Stimulated activated CD8-positive, alpha-beta memory T cell treated with anti-CD3 and anti-CD28 coated beads, Interleukin-15, amount 100 ng/mL, for 1 hour (primary cell): ENCODE data around the gene ZMYND11.

Experiments
- DNase-seq: peaks from one replicate; pipeline ENCODE4 v3.0.0-alpha.2; 2020; ENCODE audit warnings: low read depth

ZMYND11 gene

DNA sequence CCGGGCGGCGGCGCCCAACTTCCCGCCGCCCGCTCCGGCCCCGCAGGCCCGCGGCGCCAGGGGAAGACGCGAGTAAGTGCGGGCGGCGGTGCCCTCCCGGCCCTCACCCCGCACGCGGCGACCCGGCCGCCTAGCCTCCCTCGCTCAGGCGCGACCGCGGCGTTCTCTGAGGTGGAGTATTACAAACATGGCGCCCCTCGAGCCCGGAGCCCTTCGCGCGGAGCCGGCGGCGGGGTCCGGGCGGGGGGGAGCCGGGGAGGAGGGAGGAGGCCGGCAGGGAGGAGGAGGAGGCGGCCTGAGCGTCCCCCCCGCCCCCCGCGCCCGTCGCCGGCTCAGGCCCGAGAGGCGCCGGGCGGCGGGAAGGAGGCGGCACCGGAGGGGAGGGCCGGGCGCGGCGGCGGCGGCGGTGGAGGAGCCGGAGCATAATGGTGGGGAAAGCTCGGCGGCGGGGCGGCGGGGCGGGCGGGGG is at the start of gene ZMYND11:
Gene ZMYND11, plus strand, starts transcription at position 324 of the 469 bp plus-strand sequence. CDS start 44,558 bp downstream, outside the sequence.
- peak; percentile 26 for DNase-seq

DNA sequence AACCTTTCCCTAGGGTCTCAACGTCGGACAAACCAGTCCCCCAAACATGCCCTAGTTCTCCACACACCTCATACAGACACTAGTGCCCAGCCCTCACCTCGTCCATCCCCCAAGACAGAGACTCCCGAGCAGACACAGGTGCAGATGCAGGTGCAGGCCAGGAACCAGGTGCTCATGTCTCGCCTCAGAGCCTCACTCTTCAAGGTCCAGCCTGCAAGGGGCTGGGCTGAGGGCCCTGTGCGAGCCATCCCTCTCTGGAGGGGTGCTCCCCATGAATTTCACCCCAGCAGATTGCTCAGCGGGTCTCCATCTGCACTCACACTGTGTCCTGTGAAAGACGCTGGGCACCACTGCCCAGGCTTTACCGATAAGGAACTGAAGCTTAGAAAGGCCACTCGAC is 49.2 kb upstream of the ZMYND11 start:
- DNase-seq: no peak

DNA sequence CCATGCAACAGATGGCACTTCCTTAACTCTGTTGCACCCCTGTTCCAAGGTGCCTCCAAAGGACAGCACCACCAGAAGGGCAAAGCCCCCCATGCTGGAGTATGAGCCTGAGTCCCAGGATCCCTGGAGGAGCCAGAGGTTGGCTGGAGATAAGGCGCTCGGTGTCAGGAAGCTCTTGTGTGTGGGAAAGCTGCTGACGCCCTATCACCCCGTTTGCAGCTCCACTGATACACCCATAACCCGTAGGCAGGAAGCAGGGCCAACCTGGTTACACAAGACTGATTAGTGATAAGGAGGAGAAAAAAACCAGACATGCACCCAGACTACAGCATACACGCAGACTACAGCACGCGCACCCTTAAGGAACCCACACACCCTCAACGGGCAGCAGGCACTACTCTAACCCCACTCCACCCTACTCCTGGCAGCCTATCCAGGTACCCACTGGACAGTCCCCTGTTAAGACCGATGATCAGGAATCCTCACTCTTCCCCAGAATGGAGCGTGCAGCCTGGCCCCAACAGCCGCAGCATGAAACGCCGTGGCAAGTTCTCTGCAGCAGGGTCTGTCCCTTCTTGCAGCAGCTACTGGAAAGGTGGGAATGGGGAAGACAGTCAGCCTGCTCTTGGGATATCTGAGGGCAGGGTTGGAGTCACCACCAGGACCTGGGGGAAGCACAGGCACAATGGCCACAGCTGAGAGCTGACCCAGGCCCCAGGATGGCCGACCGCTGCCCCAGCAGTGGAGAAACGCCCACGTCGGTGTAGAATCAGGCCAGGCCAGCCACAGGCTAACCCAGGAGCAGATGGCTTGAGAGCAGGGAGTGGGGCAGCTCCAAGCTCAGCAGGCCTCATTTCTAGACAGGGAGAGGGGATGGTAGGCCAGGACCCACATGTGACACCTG is 47.8 kb upstream of the ZMYND11 start:
- DNase-seq: no peak

DNA sequence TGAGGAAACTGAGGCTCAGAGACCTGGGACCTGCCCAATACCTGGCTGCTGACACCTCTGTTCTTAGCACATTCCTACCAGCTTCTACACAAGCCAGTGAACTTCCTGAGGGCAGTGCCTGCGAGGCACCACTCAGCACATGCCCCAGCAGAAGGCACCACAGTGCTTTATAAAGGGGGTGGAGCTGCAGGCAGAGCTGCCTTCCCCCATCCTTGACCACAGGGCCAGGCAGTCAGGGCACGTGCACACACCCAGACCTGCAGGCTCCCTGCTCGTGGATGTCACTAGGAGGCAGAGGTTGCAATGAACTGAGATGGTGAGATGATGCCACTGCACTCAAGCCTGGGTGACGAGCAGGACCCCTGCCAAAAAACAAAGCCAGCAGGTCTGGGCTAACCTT is 47.0 kb upstream of the ZMYND11 start:
- no peak for DNase-seq

DNA sequence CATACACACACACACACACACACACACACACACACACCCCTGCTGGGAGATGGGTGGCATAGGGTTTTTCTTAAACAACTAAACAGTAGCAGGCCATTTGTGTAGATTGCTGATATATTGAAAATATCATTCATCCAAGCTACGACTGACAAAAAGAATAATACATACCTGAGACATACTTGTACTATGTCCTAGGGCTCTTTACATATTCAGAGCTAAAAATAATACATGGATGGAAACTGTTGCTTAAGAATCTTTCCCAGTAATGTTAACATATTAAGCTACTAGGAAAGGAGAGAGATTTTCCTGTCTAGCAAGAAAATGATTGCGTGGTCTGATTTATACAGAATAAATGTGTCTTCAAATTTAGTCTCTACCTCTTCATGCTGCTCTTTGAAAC is 46.0 kb upstream of the ZMYND11 start:
- no peak for DNase-seq

DNA sequence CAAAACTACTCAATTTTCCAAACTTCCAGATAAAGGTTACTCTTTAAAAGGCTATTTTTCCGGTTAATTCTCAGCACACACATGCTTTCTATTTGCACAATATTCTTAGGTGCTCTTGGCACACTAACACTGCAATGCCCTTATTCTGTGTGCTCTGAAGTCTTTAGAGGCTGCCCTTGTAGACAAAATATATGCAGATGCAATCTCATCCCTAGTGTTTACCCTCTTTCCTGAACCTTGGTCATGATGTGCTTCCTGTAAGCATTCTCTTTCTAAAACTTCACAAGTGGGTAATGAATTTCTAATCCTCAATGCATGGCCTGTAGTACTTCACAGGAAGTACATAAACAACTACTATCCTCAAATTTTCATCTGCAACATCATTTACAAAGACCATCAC is 45.1 kb upstream of the ZMYND11 start:
- no peak for DNase-seq

DNA sequence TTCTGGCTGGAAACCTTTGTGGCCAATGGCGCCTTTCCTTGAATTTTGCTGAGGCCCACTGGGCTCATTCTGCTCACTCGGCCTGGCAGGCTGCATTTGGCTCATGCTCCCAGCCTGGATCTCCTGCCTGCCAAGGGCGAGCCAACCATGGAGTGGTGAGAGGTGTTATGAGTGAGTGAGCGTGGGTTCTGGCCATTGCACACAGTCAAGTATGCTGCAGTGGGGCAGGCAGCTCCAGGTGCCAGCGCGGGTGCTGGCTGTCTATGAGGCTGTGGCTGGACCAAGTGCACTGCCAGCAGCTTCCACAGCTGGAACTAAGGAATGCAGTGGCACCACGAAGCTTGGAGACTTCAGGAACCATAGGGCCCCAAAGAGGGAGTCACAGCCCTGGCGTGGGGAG is 43.9 kb upstream of the ZMYND11 start:
- DNase-seq: no peak

DNA sequence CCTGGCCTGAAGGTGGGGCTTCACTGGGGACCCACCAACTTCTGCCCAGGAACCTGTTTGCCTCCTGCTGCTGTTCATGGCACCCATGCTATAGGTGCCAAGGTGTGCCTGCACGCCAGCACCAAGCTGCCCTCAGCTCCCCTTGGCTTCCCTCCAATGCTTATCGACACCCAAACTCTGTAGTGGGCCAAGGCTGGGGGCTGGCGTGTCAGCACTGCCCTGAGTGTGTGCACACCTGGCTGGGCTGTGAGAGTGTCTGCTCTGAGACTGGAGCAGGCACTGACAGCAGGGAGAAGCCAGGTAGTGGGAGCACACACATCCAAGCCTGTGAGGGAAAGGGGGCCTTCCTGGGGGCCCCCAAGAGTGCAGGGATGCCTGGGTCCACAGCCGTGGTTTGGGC is 43.1 kb upstream of the ZMYND11 start:
- DNase-seq: no peak

DNA sequence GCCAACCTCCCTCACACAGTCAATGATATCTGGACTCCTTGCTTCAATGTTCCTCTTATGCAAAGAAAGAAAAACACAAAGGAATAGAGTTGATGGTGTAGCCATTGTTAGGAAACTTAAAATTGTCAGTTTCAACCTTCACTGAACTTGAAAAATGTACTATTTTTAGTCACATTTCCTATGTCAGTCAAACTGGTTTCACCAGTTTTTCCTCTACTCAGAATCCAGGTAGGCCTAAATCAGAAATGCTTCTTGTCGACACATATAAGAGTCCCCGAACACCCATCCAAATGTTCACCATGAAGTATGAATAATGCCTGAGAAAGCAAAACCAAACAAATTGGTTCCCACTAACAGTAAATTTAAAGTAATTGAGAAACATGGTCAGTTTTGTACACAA is 42.4 kb upstream of the ZMYND11 start:
- DNase-seq: no peak

DNA sequence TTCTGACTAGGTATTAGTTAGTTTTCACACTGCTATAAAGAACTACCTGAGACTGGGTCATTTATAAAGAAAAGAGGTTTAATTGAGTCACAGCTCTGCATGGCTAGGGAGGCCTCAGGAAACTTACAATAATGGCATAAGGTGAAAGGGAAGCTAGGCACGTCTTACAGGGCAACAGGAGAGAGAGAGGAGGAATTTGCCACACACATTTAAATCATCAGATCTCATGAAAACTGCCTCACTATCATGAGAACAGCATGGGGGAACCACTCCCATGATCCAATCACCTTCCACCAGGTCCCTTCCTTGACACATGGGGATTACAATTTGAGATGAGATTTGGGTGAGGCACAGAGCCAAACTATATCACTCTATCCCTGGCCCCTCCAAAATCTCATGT is 40.6 kb upstream of the ZMYND11 start:
- no peak for DNase-seq

DNA sequence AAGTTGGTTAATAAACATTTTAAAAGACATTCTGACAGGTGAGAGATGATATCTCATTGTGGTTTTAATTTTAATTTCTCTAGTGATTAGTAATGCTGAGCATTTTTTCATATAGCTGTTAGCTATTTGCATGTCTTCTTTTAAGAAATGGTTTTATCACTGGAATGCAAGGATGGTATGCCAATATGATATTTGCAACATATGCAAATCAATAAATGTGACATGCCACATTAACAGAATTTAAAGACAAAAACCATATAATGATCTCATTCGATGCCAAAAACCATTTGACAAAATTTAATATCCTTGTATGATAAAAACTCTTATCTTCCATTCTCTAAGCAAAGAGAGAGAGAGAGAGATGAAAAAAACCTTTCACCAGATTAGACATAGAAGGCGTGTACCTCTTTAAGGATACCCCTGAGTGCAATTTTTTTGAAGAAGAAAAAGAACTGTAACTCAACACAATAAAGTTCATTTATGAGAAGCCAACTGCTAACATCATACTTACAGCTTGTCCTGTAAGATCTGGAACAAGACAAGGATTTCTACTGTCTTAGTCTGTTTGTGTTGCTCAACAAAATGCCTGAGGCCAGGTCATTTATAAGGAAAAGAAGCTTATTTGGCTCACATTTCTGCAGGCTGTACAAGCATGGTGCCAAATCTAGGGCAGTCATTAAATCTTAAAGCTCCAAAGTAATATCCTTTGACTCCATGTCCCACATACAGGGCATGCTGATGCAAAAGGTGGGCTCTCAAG is 39.7 kb upstream of the ZMYND11 start:
- no peak for DNase-seq

DNA sequence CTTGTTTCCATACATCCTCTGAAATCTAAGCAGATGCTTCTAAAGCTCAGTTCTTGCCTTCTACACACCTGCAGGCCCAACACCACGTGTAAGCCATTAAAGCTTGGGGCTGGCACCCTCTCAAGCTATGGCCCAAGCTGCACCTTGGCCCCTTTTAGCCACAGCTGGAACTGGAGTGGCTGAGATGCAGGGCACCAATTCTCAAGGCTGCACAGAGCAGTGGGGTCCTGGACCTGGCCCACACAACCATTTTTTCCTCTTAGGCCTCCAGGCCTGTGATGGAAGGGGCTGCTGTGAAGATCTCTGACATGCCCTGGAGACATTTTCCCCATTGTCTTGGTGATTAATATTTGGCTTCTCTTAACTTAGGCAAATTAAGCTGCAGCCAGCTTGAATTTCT is 38.8 kb upstream of the ZMYND11 start:
- DNase-seq: no peak

DNA sequence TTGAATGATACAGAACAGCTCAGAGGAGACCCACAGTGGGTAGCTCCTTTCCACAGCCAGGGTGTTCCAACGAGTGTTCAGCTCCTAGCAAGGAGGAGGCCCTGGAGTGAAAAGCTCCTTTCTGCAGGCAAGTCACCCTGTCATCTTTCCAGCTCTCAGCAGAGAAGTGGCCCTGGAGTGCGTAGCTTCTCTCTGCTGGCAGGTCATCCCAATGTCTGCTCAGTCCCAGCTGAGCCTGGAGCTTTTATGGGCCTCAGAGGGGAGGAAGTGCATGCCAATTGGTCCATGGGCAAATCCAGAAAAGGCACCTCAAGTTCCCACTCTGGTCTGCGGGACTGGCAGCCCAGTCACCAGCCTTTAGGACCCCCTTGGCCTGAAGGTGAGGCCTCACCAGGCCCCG is 30.8 kb upstream of the ZMYND11 start:
- no peak for DNase-seq

DNA sequence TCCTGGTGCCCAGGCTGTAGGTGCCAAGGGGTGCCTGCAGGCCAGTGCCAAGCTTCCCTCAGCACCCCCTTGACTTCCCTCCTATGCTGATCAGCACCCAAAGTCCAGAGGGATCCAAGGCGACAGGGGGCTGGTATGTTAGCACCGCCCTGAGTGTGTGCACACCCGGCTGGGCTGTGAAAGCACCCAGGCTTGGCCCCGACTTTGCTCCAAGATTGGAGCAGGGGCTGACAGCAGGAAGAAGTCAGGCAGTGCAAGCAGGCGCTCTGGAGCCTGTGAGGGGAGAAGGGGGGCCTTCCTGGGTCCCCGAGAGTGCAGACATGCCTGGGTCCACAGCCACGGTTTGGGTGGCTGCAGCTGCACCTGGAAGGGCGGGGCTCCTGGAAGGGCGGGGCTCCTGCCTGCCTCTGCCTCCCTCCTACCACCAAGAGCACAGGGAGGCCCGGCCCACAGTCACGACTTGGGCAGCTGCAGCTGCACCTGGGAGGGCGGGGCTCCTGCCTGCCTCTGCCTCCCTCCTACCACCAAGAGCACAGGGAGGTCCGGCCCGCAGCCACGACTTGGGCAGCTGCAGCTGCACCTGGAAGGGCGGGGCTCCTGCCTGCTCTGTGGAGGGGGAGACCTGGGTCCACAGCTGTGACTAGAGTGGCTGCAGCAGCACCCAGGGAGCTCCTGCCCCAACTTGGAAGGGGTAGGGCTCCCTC is 30.2 kb upstream of the ZMYND11 start:
- no peak for DNase-seq

DNA sequence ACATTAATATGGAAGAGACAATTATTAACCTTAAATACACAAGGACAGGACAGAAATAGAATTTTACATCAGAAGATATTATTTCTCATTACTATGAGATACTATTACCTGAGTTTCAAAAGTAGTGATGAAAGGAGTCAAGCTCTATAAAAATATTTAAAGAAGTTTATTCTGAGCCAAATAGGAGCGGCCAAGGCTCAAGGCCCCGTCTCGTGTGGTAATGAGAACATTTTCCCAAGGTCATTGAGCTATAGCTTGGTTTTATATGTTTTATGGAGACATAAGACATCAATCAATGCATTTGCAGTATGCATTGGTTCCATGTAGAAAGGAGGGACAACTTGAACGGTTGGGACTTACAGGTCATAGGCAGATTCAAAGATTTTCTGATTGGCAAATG is 29.4 kb upstream of the ZMYND11 start:
- DNase-seq: no peak

DNA sequence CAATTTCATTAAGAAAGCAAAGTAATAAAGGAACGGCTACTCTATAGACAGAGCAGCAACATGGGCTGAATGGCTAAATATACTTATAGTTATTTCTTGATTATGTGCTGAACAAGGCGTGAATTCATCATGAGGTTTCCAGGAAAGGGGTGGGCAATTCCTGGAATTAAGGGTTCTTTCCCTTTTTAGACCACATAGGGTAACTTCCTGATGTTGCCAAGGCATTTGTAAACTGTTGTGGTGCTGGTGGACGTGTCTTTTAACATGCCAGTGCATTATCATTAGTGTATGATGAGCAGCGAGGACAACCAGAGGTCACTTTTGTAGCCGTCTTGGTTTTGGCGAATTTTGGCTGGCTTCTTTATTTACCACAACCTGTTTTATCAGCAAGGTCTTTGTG is 28.5 kb upstream of the ZMYND11 start:
- DNase-seq: no peak

DNA sequence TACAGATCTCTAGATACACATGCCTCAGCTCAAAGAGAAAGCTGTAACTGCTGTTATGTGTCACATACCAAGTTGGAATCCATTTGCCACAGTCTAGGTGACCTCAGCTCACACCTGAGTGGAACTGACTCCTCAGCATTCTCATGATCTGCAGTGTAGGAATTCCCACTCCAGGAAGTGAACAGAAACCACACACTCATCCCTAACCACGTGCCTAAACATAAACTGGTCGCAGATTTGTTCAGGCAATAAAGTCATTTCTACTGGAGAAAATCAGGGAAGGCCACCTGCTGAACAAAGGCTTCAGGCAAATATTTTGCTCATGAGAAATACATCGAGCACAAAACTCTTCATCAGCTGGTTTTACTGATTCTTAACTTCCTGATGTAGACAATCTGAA is 23.0 kb upstream of the ZMYND11 start:
- no peak for DNase-seq

DNA sequence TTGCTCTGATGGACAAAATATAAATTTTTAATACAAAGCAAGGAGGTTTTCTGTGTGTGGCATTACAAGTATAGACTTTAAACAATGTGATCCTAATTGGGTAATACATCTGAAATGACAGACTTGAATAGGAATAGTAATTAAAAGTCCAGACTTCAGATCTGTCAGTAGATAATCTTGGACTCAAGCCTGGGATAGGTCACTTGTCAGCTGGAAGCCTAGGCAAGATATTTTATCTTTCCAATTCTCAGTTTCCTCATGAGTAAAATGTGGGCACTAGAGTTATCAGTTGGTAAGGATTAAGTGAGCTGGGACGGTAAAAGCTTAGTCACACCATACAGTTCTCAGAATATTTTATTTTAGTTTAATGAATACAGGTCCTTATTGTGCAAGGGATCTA is 10.4 kb upstream of the ZMYND11 start:
- DNase-seq: no peak

DNA sequence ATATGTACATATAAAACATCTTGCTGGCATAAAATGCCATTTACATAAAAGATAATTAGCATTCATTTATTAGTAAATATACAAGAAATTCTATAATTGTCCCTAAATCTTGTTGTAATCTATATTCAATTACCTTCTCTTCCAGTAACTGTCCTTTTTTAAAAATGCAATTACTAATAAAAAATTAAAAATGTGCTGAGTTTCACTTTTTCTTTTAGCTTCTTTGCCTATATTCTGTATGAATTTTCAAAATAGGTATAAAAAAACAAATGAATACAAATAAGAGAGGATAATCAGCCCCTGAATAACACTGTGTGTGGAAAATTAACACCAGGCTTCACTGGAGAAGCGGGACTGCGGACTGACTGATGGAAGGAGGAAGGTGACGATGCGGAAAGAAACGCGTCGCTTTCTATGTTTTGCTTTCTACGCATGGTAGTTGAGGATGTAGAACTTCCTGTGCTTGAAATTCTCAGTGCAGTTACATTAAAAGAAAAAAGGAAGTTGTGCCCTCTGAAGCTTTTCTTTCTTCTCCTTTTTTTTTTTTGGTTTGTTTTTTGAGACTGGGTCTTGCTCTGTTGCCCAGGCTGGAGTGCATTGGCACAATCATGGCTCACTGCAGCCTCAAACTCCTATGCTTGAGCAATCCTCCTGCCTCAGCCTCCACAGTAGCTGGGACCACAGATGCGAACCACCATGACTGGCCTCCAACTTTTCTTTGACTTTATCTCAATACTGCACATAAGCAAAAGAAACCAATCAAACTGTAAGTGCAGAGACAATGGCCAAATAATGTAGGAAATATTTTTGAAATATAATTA is 7.4 kb upstream of the ZMYND11 start:
- no peak for DNase-seq

DNA sequence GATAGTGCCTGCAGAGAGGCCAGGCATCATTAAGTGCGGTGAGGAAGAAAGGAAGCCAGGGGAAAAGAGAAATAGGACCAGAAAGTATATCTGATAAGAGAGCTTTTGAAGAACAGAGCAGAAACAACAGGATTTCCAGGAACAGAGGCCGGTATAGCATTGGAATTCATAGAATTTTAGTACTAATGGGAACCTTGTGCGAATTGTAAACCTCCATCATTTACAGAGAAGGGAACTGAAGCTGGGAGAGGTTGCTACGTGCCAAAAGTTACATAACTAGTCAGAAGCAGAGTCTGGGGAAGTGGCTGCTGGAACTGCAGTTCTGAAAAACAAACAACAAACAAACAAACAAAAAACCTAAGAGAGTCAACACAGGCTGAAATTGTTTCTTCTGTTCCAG is 5.4 kb upstream of the ZMYND11 start:
- DNase-seq: no peak

DNA sequence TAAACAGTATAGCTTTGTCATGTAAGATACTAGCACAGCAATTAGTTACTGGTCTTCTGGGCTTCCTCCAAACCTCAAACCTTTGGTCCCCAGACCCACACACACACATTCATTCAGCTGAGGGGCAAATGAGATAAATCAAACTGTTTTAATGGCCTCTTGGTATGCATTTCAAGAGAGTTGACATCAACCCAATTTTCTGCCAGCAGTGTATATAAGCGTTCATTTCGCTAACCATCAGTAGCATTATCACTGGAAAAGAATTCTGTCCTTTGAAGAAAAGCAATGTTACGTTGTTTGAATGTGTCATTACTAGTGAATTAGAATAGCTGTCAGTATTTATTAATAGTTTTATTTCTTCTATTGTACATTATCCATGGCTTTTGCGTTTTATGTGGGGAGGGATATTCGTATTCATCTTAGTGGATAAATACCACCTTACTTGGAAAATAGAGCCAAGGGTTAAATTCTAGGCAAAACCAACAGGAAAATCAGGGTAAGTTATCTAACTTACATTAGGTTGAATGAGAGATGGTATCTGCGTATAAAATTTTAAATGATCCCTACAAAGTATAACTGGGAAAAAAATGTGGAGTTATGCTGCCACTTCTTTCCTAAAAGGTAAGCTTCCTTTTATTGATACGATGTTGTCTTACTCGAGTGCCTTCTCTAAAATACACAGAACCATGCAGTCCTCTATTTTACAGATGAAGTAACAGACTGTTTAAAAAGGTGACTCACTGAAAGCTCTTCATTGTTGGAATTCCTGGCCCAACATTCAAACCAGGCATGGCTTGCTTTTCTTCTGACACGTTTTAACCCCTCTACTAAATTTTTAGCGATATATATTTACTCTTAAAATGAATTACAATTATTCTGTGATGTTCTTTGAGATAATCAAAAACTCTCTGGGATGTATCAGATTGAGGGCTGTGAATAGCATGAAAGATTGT is 2.0 kb upstream of the ZMYND11 start:
- DNase-seq: no peak
